Measurements from ENCODE around the gene ABTB2.

GRCh38 chr11:34173050-34173449 lies 184.8 kb downstream of the ABTB2 start:
- TF ChIP-seq CTCF (optimal IDR thresholded peaks at IDR 0.05 in 1 of 3, IDR thresholded peaks at IDR 0.05 in 1 of 3, conservative IDR thresholded peaks at IDR 0.05 in 1 of 3; ENCODE audit: extremely low read depth in 1 of 3, insufficient read depth in 2 of 3, low read length in 3 of 3) = no peak
- TF ChIP-seq EZH2 (IDR thresholded peaks at IDR 0.05; ENCODE audit: low read length) = no peak

Data from keratinocyte (primary cell).